HepG2 (cell line): Measurements from ENCODE around the gene CDK13. TPM values are rescaled to one million over a fixed set of nuclear protein-coding genes. Genes with fewer than 3 reads are reported as not detected.

Source experiments
- ARID4A ChIP-seq: sonication (generic); formaldehyde crosslinking; IDR thresholded peaks from 2 replicates; pipeline ENCODE4 v1.5.0; 2020; ENCODE audit warnings: mild to moderate bottlenecking, missing genetic modification reagents, borderline replicate concordance
- ATF4 ChIP-seq, 2 experiments: fragments of 450-650 bp in 1 of 2; sonication (generic) in 1 of 2; formaldehyde crosslinking; IDR thresholded peaks; 2 replicates each; pipeline versions ENCODE4 v1.5.0 to v1.8.0; 2020 to 2022; ENCODE audit warnings: mild to moderate bottlenecking in 1 of 2, missing genetic modification reagents in 1 of 2
- BCLAF1 ChIP-seq: fragments of 450-650 bp; IDR thresholded peaks from 2 replicates; pipeline ENCODE4 v1.6.1; 2017; ENCODE audit warnings: mild to moderate bottlenecking
- EP300 ChIP-seq, 3 experiments: sonication (generic) in 1 of 3; formaldehyde crosslinking in 1 of 3; IDR thresholded peaks; 2 replicates each; pipeline versions ENCODE4 v1.5.1 to v1.6.1; 2011 to 2020; ENCODE audit warnings: low read depth in 2 of 3, low read length in 2 of 3, borderline replicate concordance in 1 of 3, improper control_type of control experiment in 1 of 3, mild to moderate bottlenecking in 1 of 3, missing genetic modification reagents in 1 of 3, moderate library complexity in 1 of 3
- HIVEP1 ChIP-seq: sonication (generic); formaldehyde crosslinking; IDR thresholded peaks from 2 replicates; pipeline ENCODE4 v1.4.0; 2020; ENCODE audit warnings: mild to moderate bottlenecking, missing genetic modification reagents
- MYC ChIP-seq: sonication (generic); formaldehyde crosslinking; IDR thresholded peaks from 2 replicates; pipeline ENCODE4 v1.9.0; 2021; ENCODE audit warnings: missing genetic modification reagents, borderline replicate concordance
- RAD21 ChIP-seq: fragments of 450-650 bp; formaldehyde crosslinking; IDR thresholded peaks from 2 replicates; pipeline ENCODE4 v1.5.0; 2020; ENCODE audit warnings: mild to moderate bottlenecking
- RARA ChIP-seq: IDR thresholded peaks from 2 replicates; pipeline ENCODE4 v1.6.1; 2016; ENCODE audit warnings: missing genetic modification reagents, missing compliant biosample characterization
- RBAK ChIP-seq: sonication (generic); formaldehyde crosslinking; IDR thresholded peaks from 2 replicates; pipeline ENCODE4 v1.5.1; 2020; ENCODE audit warnings: mild to moderate bottlenecking, missing genetic modification reagents
- RXRB ChIP-seq: IDR thresholded peaks from 2 replicates; pipeline ENCODE4 v1.6.1; 2016; ENCODE audit warnings: borderline replicate concordance, missing genetic modification reagents, missing compliant biosample characterization
- ZNF207 ChIP-seq: fragments of 450-650 bp; IDR thresholded peaks from 2 replicates; pipeline ENCODE4 v1.6.1; 2016; ENCODE audit warnings: antibody characterized with exemption, borderline replicate concordance
- ZNF275 ChIP-seq: sonication (generic); formaldehyde crosslinking; IDR thresholded peaks from 2 replicates; pipeline ENCODE4 v1.8.0; 2022; ENCODE audit warnings: missing genetic modification reagents, mild to moderate bottlenecking, inconsistent platforms, borderline replicate concordance
- ZNF280D ChIP-seq: sonication (generic); formaldehyde crosslinking; IDR thresholded peaks from 2 replicates; pipeline ENCODE4 v1.5.1; 2020; ENCODE audit warnings: mild to moderate bottlenecking, missing genetic modification reagents
- ZNF570 ChIP-seq: sonication (generic); formaldehyde crosslinking; IDR thresholded peaks from 2 replicates; pipeline ENCODE4 v1.4.0; 2020; ENCODE audit warnings: mild to moderate bottlenecking, missing genetic modification reagents, borderline replicate concordance
- polyA plus RNA-seq, 8 experiments: library from polyadenylated mRNA; depleted of rRNA in 3 of 8; stranded (reverse) in 7 of 8; unstranded in 1 of 8; fragments of >200 nt; fragmentation: Illumina TruSeq in 4 of 8; extraction: Trizol in 4 of 8; gene quantifications; 2 replicates each; pipeline versions ENCODE4 v1.2.1 to v1.2.3, GENCODE V29; 2011 to 2016; ENCODE audit warnings: low read depth in 4 of 8, missing spikeins in 1 of 8, mixed read lengths in 1 of 8; ENCODE audit not compliant: insufficient read depth in 1 of 8
- total RNA-seq, 5 experiments: library from RNA; depleted of rRNA; stranded (reverse); fragments of >200 nt; fragmentation: Illumina TruSeq; extraction: Trizol; gene quantifications; 2 replicates each; pipeline ENCODE4 v1.2.3, GENCODE V29; 2016; ENCODE audit warnings: low read depth in 1 of 5

The CDK13 gene
- total and polyA plus RNA-seq, 2 of the 13 experiments (the other 11 are each of a cell fraction or from before 2014, with no cell fraction given) = 21.0 to 40.9 TPM

- TF ChIP-seq BCLAF1 = no peak
- no peak for TF ChIP-seq ZNF207
- TF ChIP-seq MYC = no peak
- peak; percentile 78 for TF ChIP-seq RXRB
- no peak for TF ChIP-seq ATF4 (CRISPR knock-in tag; IDR thresholded peaks at IDR 0.05)
- TF ChIP-seq RARA = peak; percentile 41; the same call in 1 of the 2 replicates
- no peak for TF ChIP-seq HIVEP1 (CRISPR knock-in tag)
- TF ChIP-seq RAD21 (CRISPR knock-in tag) = no peak
- no peak for TF ChIP-seq ZNF275 (CRISPR knock-in tag)
- TF ChIP-seq ZNF570 (CRISPR knock-in tag) = no peak
- TF ChIP-seq RBAK (CRISPR knock-in tag) = no peak
- 0 out of 4 replicates have a peak, but pooled peaks of 1 of the 2 experiments have one; percentile 27 for TF ChIP-seq EP300 (IDR thresholded peaks at IDR 0.05; ENCODE audit: low read depth in 2 of 2, low read length in 2 of 2)
- TF ChIP-seq EP300 (CRISPR knock-in tag; IDR thresholded peaks at IDR 0.05; ENCODE audit: borderline replicate concordance) = no peak
- TF ChIP-seq ARID4A = no peak
- TF ChIP-seq ZNF280D (CRISPR knock-in tag) = 0 out of 2 replicates have a peak, but pooled peaks have one; percentile 48
Measured at GRCh38 chr7:40095695-40096327, 145.8 kb downstream of the CDK13 start (continued).
